Neural crest cell (in vitro differentiated cells): ENCODE results near the gene ENTREP1. TPM values are rescaled to one million over a fixed set of nuclear protein-coding genes. Genes with fewer than 3 reads are reported as not detected.
A peak's percentile ranks its signal among the peaks of the same experiment; 100 is the strongest.

Experiments
- DNase-seq: peaks from one replicate; pipeline ENCODE4 v3.0.0; 2021; ENCODE audit warnings: low read depth, mixed read lengths, low spot score
- H3K27ac Mint-ChIP-seq: one replicate; pipeline ENCODE4 v1.8.0; 2021; ENCODE audit warnings: mild to moderate bottlenecking, mixed read lengths; ENCODE audit not compliant: unreplicated experiment
- H3K27me3 Mint-ChIP-seq: 2 replicates; pipeline ENCODE4 v1.8.0; 2021; ENCODE audit warnings: low read depth, mild to moderate bottlenecking, mixed read lengths
- H3K36me3 Mint-ChIP-seq: 2 replicates; pipeline ENCODE4 v1.8.0; 2021; ENCODE audit warnings: low read depth, mild to moderate bottlenecking, mixed read lengths
- H3K4me1 Mint-ChIP-seq: 2 replicates; pipeline ENCODE4 v1.8.0; 2021; ENCODE audit warnings: mixed read lengths
- H3K4me3 Mint-ChIP-seq: one replicate; pipeline ENCODE4 v1.8.0; 2021; ENCODE audit warnings: mild to moderate bottlenecking, mixed read lengths
- H3K9me3 Mint-ChIP-seq: 2 replicates; pipeline ENCODE4 v1.8.0; 2021; ENCODE audit warnings: mixed read lengths
- total RNA-seq: library from RNA; stranded (reverse); gene quantifications from 2 replicates; pipeline ENCODE4 v1.2.1, GENCODE V29; 2021
- TF ChIP-seq, protein P1 (sequence below): fragments of 200-600 bp; sonication (generic); conservative IDR thresholded peaks from 2 replicates; pipeline ENCODE4 v1.5.0; 2021; ENCODE audit warnings: antibody characterized with exemption, mild to moderate bottlenecking

Gene ENTREP1
- total RNA-seq, 1 donor from 2014 or later, result 0.44 TPM

- Mint-ChIP-seq H3K27ac (no peak overlapping the region), H3K9me3 (peaks cover 6% of the 10 kb centered on the region), H3K36me3 (peaks cover 2% of the 10 kb centered on the region), H3K27me3 (no peaks in the 10 kb centered on the region), H3K4me1 (peaks cover 32% of the 10 kb centered on the region), H3K4me3 (no peak overlapping the region)
- TF ChIP-seq, protein P1, sequence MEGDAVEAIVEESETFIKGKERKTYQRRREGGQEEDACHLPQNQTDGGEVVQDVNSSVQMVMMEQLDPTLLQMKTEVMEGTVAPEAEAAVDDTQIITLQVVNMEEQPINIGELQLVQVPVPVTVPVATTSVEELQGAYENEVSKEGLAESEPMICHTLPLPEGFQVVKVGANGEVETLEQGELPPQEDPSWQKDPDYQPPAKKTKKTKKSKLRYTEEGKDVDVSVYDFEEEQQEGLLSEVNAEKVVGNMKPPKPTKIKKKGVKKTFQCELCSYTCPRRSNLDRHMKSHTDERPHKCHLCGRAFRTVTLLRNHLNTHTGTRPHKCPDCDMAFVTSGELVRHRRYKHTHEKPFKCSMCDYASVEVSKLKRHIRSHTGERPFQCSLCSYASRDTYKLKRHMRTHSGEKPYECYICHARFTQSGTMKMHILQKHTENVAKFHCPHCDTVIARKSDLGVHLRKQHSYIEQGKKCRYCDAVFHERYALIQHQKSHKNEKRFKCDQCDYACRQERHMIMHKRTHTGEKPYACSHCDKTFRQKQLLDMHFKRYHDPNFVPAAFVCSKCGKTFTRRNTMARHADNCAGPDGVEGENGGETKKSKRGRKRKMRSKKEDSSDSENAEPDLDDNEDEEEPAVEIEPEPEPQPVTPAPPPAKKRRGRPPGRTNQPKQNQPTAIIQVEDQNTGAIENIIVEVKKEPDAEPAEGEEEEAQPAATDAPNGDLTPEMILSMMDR, result no peak
- no peak for DNase-seq
These were observed 100.3 kb downstream of the ENTREP1 start for GRCh38 chr9:69425136-69425801.

DNA sequence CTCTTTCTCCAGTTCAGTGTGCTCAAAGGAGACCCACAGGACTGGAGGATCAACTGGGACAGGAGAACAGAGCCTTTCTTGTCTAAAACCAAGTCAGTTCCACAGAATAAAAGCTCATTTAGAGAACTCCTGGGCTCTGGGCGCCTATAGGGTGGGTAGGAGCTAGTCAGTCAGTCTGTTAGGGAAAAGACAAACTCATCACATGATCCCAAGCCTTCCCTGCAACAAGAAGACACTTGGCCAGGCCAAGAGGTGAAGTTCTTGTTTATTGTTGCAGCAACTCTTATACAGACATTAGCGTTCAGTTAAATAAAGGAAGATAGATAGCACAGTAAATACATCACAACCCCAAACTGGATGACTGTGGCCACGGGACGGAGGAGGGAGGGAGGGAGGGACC, 102.3 kb downstream of the ENTREP1 start:
- H3K4me3 Mint-ChIP-seq, result no peak overlapping the region
- H3K36me3 Mint-ChIP-seq, result peaks cover 12% of the 10 kb centered on the region
- DNase-seq, result no peak
- H3K27me3 Mint-ChIP-seq, result no peaks in the 10 kb centered on the region
- peak overlapping the region; percentile 83 for H3K27ac Mint-ChIP-seq
- TF ChIP-seq, protein P1, result no peak
- peaks cover 29% of the 10 kb centered on the region for H3K4me1 Mint-ChIP-seq
- H3K9me3 Mint-ChIP-seq, result peaks cover 12% of the 10 kb centered on the region

DNA sequence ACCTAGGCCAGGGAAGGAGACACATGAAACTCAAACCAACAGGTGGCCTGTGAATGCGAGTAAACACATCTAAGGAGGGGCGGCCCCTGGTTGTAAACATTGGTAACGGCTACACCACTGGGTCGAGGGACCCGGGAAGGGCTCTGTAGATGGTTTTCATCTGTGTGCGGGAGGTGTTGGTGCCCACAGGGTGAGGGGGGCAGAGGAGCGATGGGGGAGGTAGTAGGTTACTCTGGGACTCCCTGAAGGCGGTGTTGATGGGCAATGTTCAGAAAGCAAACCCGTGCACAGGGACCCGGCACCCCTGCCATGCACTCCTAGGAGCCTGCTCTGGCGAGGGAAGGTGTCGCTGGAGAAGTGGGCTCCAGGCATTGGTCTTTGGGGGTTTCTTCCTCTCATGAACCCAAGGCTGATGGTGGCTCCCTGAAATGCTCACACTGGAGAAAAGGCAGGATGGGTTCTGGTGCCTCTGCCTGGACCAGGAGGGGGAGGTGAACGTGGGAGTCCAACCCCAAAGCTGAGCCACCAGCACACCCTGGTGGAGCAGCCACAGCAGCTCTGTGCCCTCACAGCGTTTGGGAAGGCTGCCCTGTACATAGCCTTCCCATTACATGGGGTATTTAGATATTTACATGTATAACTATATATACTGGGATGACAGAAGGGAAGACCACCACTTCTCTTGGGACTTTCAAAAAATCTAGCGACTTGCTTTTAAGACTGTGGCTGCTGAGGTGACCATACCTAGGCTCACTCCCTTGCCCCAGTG, 103.2 kb downstream of the ENTREP1 start:
- no peaks in the 10 kb centered on the region for H3K27me3 Mint-ChIP-seq
- peaks cover 12% of the 10 kb centered on the region for H3K9me3 Mint-ChIP-seq
- no peak overlapping the region for H3K27ac Mint-ChIP-seq
- no peak for DNase-seq
- H3K4me1 Mint-ChIP-seq, result peaks cover 26% of the 10 kb centered on the region
- peaks cover 12% of the 10 kb centered on the region for H3K36me3 Mint-ChIP-seq
- TF ChIP-seq, protein P1, result no peak
- H3K4me3 Mint-ChIP-seq, result no peak overlapping the region

DNA sequence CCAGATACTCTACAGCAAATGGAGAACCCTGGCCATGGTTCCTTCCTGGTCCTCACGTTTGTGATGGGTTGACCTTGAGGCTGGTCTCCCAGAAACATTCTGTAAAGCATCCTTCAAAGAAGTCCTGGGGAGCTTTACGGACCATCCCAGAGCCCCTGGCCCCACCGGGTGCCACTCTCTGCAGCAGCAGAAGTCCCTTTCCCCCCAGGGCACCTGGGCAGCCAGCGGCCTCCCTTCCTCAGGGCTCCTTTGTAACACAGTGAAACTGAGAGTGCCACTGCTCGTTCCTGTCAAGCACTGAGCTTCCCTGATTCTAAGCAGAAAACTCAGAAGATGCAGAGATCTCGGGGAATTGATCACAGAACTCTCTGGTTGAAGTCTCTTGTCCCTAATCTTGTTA, 104.3 kb downstream of the ENTREP1 start:
- Mint-ChIP-seq H3K27ac (no peak overlapping the region), H3K4me1 (peaks cover 26% of the 10 kb centered on the region), H3K27me3 (no peaks in the 10 kb centered on the region), H3K36me3 (peaks cover 12% of the 10 kb centered on the region), H3K9me3 (peaks cover 12% of the 10 kb centered on the region), H3K4me3 (no peak overlapping the region)
- no peak for DNase-seq
- TF ChIP-seq, protein P1, result no peak

GRCh38 chr9:69430206-69430605, 105.2 kb downstream of the ENTREP1 start:
- Mint-ChIP-seq H3K36me3 (peaks cover 12% of the 10 kb centered on the region), H3K9me3 (peaks cover 10% of the 10 kb centered on the region), H3K27me3 (no peaks in the 10 kb centered on the region), H3K4me3 (no peak overlapping the region), H3K27ac (peak overlapping the region; percentile 61), H3K4me1 (peaks cover 18% of the 10 kb centered on the region)
- DNase-seq, result no peak
- TF ChIP-seq, protein P1, result no peak
